Aortic smooth muscle cell (primary cell): ENCODE results near the gene USPL1. TPM values are rescaled to one million over a fixed set of nuclear protein-coding genes. Genes with fewer than 3 reads are reported as not detected.

Experiments used
- total RNA-seq: library from RNA; depleted of rRNA; stranded (reverse); fragments of >200 nt; gene quantifications from 2 replicates; pipeline ENCODE4 v1.2.3, GENCODE V29; 2014

The USPL1 gene
- 10.3 and 10.7 TPM in 2 replicates for total RNA-seq

DNA sequence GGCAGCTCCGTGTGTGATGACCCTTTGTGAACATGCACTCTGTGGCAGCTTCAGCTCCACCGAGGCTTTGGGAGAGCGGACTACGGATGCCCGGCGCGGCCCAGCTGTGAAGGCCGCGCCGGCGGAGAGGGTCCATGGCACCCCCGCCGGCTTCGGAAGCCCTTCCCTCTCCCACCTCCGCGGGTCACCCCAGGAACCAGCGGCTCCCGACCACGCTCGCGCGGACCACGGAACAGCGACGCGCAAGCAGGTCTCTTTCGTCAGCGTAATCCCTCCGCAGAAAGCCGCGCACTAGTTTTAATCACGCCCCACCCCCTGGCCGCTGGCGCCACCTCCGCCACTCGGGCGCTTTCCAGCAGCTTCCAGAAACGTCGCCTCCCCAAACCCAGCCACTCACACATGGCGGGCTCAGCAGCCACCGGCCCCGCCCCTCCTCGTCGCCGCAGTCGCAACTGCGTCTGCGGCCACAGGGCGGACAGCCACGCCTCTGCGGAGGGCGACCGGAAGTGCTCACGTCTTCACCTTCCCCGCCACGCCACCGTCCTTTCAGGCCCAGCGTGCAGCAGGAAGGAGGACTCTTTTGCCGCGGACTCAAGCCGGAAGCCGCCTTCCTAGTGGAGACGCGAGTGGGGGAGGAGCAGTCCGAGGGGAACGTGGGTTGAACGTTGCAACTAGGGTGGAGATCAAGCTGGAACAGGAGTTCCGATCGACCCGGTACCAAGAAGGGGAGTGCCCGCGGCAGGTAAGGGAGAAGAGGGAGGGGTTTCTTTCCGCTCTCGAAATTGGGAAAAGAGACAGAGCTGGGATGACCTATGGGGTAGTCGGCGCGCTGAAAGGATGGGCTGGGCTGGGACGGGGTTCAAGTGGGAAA, at the start of gene USPL1:
Gene USPL1, plus strand, starts transcription at position 606 of the 871 bp plus-strand sequence. CDS start 3,221 bp downstream, outside the sequence.

Other genes with a start within 250 kb of the USPL1 start
- gene UBE2L5, start 195.4 kb upstream of the USPL1 start, total RNA-seq: not detected in 2 replicates
- gene HMGB1, start 152.0 kb upstream of the USPL1 start, total RNA-seq: 185 and 229 TPM in 2 replicates
- not detected in 2 replicates for gene ALOX5AP, start 117.6 kb downstream of the USPL1 start, total RNA-seq